BLaER1 (cell line): Measurements from ENCODE around the gene CNOT3.
"Not testable (repeated sequence)": the region's sequence is repeated elsewhere in the genome, so short reads cannot be mapped to it uniquely, and the experiment has no call there.

Experiments
- H3K27ac ChIP-seq: shearing (Covaris generic); formaldehyde crosslinking; 2 replicates; pipeline ENCODE4 v1.8.1; 2022
- H3K27me3 ChIP-seq: shearing (Covaris generic); formaldehyde crosslinking; 2 replicates; pipeline ENCODE4 v1.8.1; 2022
- H3K36me3 ChIP-seq: shearing (Covaris generic); formaldehyde crosslinking; 2 replicates; pipeline ENCODE4 v1.8.1; 2022
- H3K4me1 ChIP-seq: shearing (Covaris generic); formaldehyde crosslinking; 2 replicates; pipeline ENCODE4 v1.8.1; 2022
- H3K4me2 ChIP-seq: shearing (Covaris generic); formaldehyde crosslinking; 2 replicates; pipeline ENCODE4 v1.8.1; 2022
- H3K4me3 ChIP-seq: shearing (Covaris generic); formaldehyde crosslinking; 2 replicates; pipeline ENCODE4 v1.8.1; 2022
- H3K9ac ChIP-seq: shearing (Covaris generic); formaldehyde crosslinking; 2 replicates; pipeline ENCODE4 v1.8.1; 2022
- H3K9me3 ChIP-seq: shearing (Covaris generic); formaldehyde crosslinking; 2 replicates; pipeline ENCODE4 v1.8.1; 2022
- H4K20me1 ChIP-seq: shearing (Covaris generic); formaldehyde crosslinking; 2 replicates; pipeline ENCODE4 v1.8.1; 2022
- Cebpa-rat ChIP-seq: shearing (Covaris generic); IDR thresholded peaks from 2 replicates; pipeline ENCODE4 v1.8.1; 2022

The CNOT3 gene

GRCh38 chr19:54137699-54138488 lies at the start of gene CNOT3:
TSS of gene CNOT3 (plus strand) at chr19:54137762. CDS start at chr19:54142979, 5,217 bp downstream.
- peak within 1 kb of the TSS; percentile 99 for H3K4me2 ChIP-seq
- no peaks in the 10 kb centered on the region for H3K27me3 ChIP-seq
- H3K27ac ChIP-seq, result peak within 1 kb of the TSS; percentile 99
- H3K9me3 ChIP-seq, result no peaks in the 10 kb centered on the region
- peaks cover 49% of the 10 kb centered on the region for H4K20me1 ChIP-seq
- H3K9ac ChIP-seq, result peak within 1 kb of the TSS; percentile 100
- peaks cover 48% of the 10 kb centered on the region for H3K4me1 ChIP-seq
- no peak for TF ChIP-seq Cebpa-rat
- peaks cover 45% of the 10 kb centered on the region for H3K36me3 ChIP-seq
- peak within 1 kb of the TSS; percentile 97 for H3K4me3 ChIP-seq

DNA sequence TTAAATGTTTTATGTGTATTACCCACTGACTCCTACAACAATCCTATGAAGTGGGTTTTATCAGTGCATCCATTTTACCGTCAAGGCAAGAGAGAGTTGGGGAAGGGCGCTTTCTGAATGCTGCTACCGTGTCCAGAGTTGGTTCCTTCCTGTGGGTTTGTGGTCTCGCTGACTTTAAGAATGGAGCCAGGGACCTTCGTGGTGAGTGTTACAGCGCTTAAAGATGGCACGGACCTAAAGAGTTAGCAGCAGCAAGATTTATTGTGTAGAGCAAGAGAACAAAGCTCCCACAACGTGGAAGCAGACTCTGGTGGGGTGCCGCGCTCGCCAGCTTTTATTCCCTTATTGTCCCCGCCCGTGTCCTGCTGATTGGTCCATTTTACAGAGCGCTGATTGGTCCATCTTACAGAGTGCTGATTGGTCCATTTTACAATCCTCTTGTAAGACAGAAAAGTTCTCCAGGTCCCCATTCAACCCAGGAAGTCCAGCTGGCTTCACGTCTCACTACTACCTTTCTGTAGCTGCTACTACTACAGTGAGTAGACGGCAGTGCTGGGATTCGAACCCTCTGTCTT lies 43.0 kb upstream of the CNOT3 start:
- peak overlapping the region; percentile 91 for H3K4me2 ChIP-seq
- H3K27ac ChIP-seq, result no peak overlapping the region
- no peaks in the 10 kb centered on the region for H3K36me3 ChIP-seq
- no peaks in the 10 kb centered on the region for H4K20me1 ChIP-seq
- no peak overlapping the region for H3K9ac ChIP-seq
- H3K4me3 ChIP-seq, result 0 out of 2 replicates have a peak overlapping the region, but pooled peaks have one; percentile 14
- peaks cover 18% of the 10 kb centered on the region for H3K9me3 ChIP-seq
- H3K27me3 ChIP-seq, result peaks cover 46% of the 10 kb centered on the region
- H3K4me1 ChIP-seq, result peaks cover 33% of the 10 kb centered on the region
- no peak for TF ChIP-seq Cebpa-rat

DNA sequence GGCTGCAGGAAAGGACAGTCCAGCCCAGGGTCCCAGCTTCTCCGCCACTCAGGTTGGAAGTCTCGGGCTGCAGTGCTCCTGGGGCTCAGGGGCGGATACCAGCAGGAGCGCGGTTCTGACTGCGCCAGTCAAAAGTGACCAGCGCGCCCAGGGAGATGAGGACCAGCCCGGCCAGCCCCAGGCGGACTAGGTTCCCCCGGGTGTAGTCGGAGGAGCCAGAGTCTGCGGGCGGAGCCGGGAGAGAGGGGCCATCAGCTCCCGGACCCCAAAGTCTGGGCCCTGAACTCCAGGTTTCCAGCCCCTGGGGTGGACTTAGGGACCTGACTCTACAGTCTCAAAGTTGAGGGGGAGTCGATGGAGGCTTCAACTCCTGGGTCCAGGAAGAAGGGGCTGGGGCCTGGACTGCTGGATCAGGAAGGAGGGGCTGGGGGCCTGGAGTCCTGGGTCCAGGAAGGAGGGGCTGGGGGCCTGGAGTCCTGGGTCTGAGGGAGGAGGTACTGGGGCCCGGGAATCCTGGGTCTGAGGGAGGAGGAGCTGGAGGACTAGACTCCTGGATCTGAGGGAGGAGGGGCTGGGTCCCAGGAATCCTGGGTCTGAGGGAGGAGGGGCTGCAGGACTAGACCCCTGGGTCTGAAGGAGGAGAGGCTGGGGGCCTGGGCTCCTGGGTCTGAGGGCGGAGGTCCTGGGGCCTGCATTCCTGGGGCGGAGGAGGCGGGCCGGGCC lies 42.3 kb upstream of the CNOT3 start:
- peak overlapping the region; percentile 46; the same call in 1 of the 2 replicates for H3K27ac ChIP-seq
- no peaks in the 10 kb centered on the region for H4K20me1 ChIP-seq
- peaks cover 36% of the 10 kb centered on the region for H3K4me1 ChIP-seq
- H3K27me3 ChIP-seq, result peaks cover 46% of the 10 kb centered on the region
- peak overlapping the region; percentile 53 for H3K4me3 ChIP-seq
- H3K4me2 ChIP-seq, result peak overlapping the region; percentile 91
- H3K36me3 ChIP-seq, result no peaks in the 10 kb centered on the region
- peak overlapping the region; percentile 45; the same call in 1 of the 2 replicates for H3K9ac ChIP-seq
- no peak for TF ChIP-seq Cebpa-rat
- peaks cover 18% of the 10 kb centered on the region for H3K9me3 ChIP-seq

GRCh38 chr19:54095859-54096616 lies 41.5 kb upstream of the CNOT3 start:
- H3K9me3 ChIP-seq, result peaks cover 18% of the 10 kb centered on the region
- peaks cover 46% of the 10 kb centered on the region for H3K27me3 ChIP-seq
- not testable (repeated sequence) for H4K20me1 ChIP-seq, H3K36me3 ChIP-seq
- H3K4me1 ChIP-seq, result peaks cover 43% of the 10 kb centered on the region
- peak overlapping the region; percentile 46; the same call in 1 of the 2 replicates for H3K27ac ChIP-seq
- H3K4me3 ChIP-seq, result peak overlapping the region; percentile 53
- H3K4me2 ChIP-seq, result peak overlapping the region; percentile 91
- peak overlapping the region; percentile 45; the same call in 1 of the 2 replicates for H3K9ac ChIP-seq

DNA sequence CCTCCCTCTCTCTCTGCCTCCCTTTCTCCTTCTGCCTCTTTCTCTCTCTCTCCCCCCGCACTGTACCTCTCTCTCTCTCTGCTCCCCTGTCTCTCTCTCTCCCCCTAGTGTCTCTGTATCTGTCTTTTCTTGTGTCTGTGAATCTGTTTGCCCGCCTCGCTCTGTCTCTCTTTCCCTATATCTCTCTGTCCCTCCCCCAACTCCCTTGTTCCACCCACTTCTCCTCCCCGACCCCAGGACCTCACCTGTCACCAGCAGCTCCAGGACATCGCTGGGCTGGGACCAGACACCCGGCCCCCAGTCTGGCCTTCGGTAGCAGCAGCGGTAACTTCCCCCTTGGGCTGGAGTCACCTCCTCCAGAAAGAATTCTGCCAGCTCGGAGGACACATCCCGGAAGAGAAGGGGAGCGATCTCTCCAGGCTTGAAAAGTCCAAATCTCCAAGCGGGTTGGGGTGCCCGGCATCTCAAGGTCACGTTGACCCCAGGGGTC lies 40.9 kb upstream of the CNOT3 start:
- Histone ChIP-seq H3K4me2 (peak overlapping the region; percentile 91), H3K36me3 (no peaks in the 10 kb centered on the region), H4K20me1 (no peaks in the 10 kb centered on the region), H3K27me3 (peaks cover 46% of the 10 kb centered on the region), H3K9ac (no peak overlapping the region), H3K9me3 (peaks cover 18% of the 10 kb centered on the region), H3K27ac (peak overlapping the region; percentile 37; the same call in 1 of the 2 replicates), H3K4me3 (peak overlapping the region; percentile 53; the same call in 1 of the 2 replicates), H3K4me1 (peaks cover 49% of the 10 kb centered on the region)
- no peak for TF ChIP-seq Cebpa-rat

DNA sequence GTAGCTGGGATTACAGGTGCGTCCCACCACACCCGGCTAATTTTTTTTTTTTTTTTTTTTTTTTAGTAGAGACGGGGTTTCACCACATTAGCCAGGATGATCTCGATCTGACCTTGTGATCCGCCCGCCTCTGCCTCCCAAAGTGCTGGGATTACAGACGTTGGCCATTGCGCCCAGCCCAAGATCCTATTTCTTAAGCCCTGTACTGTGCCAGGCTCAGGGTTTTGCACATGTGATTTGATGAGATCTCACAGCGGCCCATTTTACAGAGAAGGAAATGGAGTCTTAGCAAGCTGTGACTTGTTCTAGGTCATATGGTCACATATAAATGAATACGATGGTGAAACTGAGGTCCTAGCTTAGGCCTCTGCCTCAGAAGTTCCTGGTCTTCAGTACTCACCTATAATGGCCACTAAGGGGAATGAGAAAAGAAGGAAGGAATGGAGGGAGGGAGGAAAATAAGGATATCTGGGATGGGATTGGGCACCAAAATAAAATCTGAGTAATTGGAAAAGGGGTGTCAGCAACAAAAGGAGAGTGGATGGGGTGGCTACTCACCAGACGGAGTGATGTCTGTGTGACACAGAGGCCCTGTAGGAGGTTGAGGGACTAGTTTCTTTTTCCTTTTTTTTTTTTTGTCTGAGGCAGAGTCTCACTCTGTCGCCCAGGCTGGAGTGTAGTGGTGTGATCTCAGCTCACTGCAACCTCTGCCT lies 38.2 kb upstream of the CNOT3 start:
- no peaks in the 10 kb centered on the region for H3K36me3 ChIP-seq
- H3K27ac ChIP-seq, result no peak overlapping the region
- peaks cover 64% of the 10 kb centered on the region for H3K4me1 ChIP-seq
- peaks cover 9% of the 10 kb centered on the region for H3K9me3 ChIP-seq
- H3K4me2 ChIP-seq, result no peak overlapping the region
- H4K20me1 ChIP-seq, result no peaks in the 10 kb centered on the region
- TF ChIP-seq Cebpa-rat, result no peak
- H3K27me3 ChIP-seq, result peaks cover 44% of the 10 kb centered on the region
- no peak overlapping the region for H3K9ac ChIP-seq
- H3K4me3 ChIP-seq, result no peak overlapping the region

GRCh38 chr19:54099903-54100255 lies 37.7 kb upstream of the CNOT3 start:
- Histone ChIP-seq H3K4me1 (peaks cover 61% of the 10 kb centered on the region), H3K27ac (peak overlapping the region; percentile 62; the same call in 1 of the 2 replicates), H3K27me3 (peaks cover 38% of the 10 kb centered on the region)
- not testable (repeated sequence) for H3K9me3 ChIP-seq, H3K4me3 ChIP-seq, H3K9ac ChIP-seq, H4K20me1 ChIP-seq, H3K36me3 ChIP-seq, H3K4me2 ChIP-seq

DNA sequence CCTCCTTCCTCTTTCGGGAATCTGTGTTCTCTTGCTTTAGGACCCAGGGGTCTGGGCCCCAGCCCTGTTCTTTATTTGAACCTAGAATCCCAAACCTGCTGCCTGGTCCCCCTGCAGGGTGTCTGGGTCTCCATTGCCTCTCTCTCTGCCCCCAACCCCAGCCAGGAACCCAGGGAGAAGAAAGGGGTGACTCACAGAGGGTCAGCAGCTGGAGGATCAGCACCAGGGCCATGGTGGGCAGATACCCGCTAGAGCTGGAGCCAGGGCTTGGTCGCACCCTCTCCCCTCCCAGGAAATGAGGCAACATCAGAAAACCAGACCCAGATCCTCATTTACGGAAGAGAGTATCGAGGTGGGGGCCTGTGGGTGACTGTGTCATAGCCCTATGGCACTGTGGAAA lies 37.0 kb upstream of the CNOT3 start, which contains the start of gene OSCAR:
Gene OSCAR (minus strand): TSS at position 243 of the 400 bp plus-strand sequence. CDS start 11 bp downstream, at position 232.
- peak within 1 kb of the TSS; percentile 62 for H3K27ac ChIP-seq
- no peak for TF ChIP-seq Cebpa-rat
- peaks cover 32% of the 10 kb centered on the region for H3K27me3 ChIP-seq
- H4K20me1 ChIP-seq, result no peaks in the 10 kb centered on the region
- no peaks in the 10 kb centered on the region for H3K9me3 ChIP-seq
- peaks cover 5% of the 10 kb centered on the region for H3K36me3 ChIP-seq
- peak within 1 kb of the TSS; percentile 49; the same call in 1 of the 2 replicates for H3K4me3 ChIP-seq
- H3K4me2 ChIP-seq, result peak within 1 kb of the TSS; percentile 74
- peak within 1 kb of the TSS; percentile 65 for H3K9ac ChIP-seq
- peaks cover 54% of the 10 kb centered on the region for H3K4me1 ChIP-seq
